Breast epithelium (tissue), 4 donors: Measurements from ENCODE around the gene RBL2. TPM values are rescaled to one million over a fixed set of nuclear protein-coding genes. Genes with fewer than 3 reads are reported as not detected.

ENCODE experiments used
- DNase-seq, 2 donors: peaks; one replicate each; pipeline ENCODE4 v3.0.0-alpha.2; 2019; ENCODE audit warnings: low spot score in 2 of 2
- H3K27ac ChIP-seq, 2 donors: fragments of 200-600 bp; sonication (generic) in 1 of 2; one replicate each; pipeline ENCODE4 v1.5.1; 2016 to 2019; ENCODE audit warnings: mild to moderate bottlenecking in 1 of 2
- H3K27me3 ChIP-seq, 2 donors: fragments of 200-600 bp; sonication (generic) in 1 of 2; one replicate each; pipeline versions ENCODE4 v1.5.1 to v1.6.0; 2017 to 2019; ENCODE audit warnings: control low read depth in 1 of 2, mild to moderate bottlenecking in 1 of 2
- H3K36me3 ChIP-seq: fragments of 200-600 bp; one replicate; pipeline ENCODE4 v1.5.1; 2019
- H3K4me1 ChIP-seq, 2 donors: fragments of 200-600 bp; sonication (generic); one replicate each; pipeline ENCODE4 v1.5.1; 2016 to 2019; ENCODE audit warnings: control low read depth in 1 of 2
- H3K4me3 ChIP-seq, 3 donors: fragments of 200-600 bp; sonication (generic); 1 replicate in 2 of 3; 2 replicates in 1 of 3; pipeline ENCODE4 v1.5.1; 2016 to 2019; ENCODE audit warnings: mild to moderate bottlenecking in 3 of 3, moderate library complexity in 2 of 3
- H3K9me3 ChIP-seq, 2 donors: fragments of 200-600 bp; sonication (generic) in 1 of 2; one replicate each; pipeline ENCODE4 v1.5.1; 2016 to 2019; ENCODE audit warnings: control low read depth in 1 of 2
- CTCF ChIP-seq, 3 donors: fragments of 450-650 bp; IDR thresholded peaks; one replicate each; pipeline ENCODE4 v1.5.1; 2016 to 2017; ENCODE audit warnings: antibody characterized with exemption in 3 of 3, mild to moderate bottlenecking in 3 of 3, moderate library complexity in 3 of 3
- POLR2A ChIP-seq: fragments of 450-650 bp; IDR thresholded peaks from one replicate; pipeline ENCODE4 v1.6.1; 2016; ENCODE audit warnings: antibody characterized with exemption, mild to moderate bottlenecking, moderate library complexity
- POLR2AphosphoS5 ChIP-seq, 3 donors: sonication (generic); formaldehyde crosslinking; IDR thresholded peaks; one replicate each; pipeline ENCODE4 v1.6.1; 2017; ENCODE audit warnings: antibody characterized with exemption in 3 of 3
- intact Hi-C: fragments of 100-400 bp; cut with DNase I; formaldehyde crosslinking; loops from one replicate; pipeline ENCODE4 v1.15.1; 2023; ENCODE audit warnings: low total_unique reads
- total RNA-seq, 3 donors: library from RNA; depleted of rRNA; stranded (reverse); fragments of >200 nt; gene quantifications; one replicate each; pipeline ENCODE4 v1.1.0, GENCODE V29; 2016

Gene RBL2
- total RNA-seq, 3 donors from 2014 or later: 118 to 146 (median 123) TPM

DNA sequence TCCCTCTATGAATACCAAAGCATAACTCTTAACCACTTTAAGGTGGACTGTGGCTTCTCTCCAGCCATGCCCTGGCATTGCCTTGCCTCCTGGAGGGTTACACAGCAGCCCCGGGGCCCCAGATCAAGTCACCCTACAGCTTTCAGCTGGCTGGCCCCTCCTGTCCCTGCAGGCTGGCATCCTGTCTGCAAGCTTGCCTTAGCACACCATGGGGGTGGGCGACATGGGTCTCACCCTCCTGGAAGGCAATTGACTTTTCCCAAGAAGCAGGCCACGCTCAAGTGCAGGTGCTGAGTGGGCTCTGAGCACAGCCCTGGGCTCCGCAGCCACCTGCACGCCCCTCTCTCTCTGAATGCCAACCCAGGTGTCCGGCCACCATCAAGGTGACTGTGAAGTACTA is 94.5 kb downstream of the RBL2 start:
- DNase-seq: no peak
- no peaks in the 10 kb centered on the region for H3K36me3 ChIP-seq
- intact Hi-C loops: no loop called here

DNA sequence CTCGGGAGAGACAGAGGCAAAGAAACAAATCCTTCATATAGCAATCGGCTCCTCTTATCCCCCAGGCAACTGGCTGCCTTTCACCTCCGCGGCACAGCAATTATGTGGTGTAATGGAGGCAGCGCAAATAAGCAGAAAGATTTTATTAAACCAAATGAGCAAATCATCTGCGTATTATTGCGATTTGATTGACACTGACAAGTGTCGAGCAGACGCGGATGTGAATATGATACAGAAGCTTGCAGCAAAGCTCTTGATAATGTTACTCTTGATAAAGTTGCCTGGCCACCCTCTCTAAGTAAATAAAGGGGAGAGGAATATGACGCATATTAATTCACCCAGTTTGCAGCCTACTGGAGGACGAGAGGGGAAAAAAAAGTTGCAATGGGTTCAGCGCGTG is 95.2 kb downstream of the RBL2 start:
- no peaks in the 10 kb centered on the region for H3K36me3 ChIP-seq
- no peak overlapping the region for H3K27ac ChIP-seq
- H3K9me3 ChIP-seq: peaks cover 0 to 3% of the 10 kb centered on the region in 2 donors
- H3K4me1 ChIP-seq: no peaks in the 10 kb centered on the region
- intact Hi-C loops: no loop called here
- H3K4me3 ChIP-seq: no peak overlapping the region
- no peak for DNase-seq
- H3K27me3 ChIP-seq: no peaks in the 10 kb centered on the region
- no peak for TF ChIP-seq POLR2AphosphoS5 (IDR thresholded peaks at IDR 0.05)
- no peak for TF ChIP-seq POLR2A
- no peak for TF ChIP-seq CTCF (IDR thresholded peaks at IDR 0.05)

More for the DNA sequence above, 94.5 kb downstream of the RBL2 start:
- Histone ChIP-seq H3K4me1 (no peaks in the 10 kb centered on the region), H3K27ac (no peak overlapping the region), H3K9me3 (peaks cover 0 to 3% of the 10 kb centered on the region in 2 donors), H3K27me3 (no peaks in the 10 kb centered on the region), H3K4me3 (no peak overlapping the region)
- TF ChIP-seq POLR2A (no peak), POLR2AphosphoS5 (IDR thresholded peaks at IDR 0.05) (no peak), CTCF (IDR thresholded peaks at IDR 0.05) (no peak)

- no peak for TF ChIP-seq POLR2A
- no peak for TF ChIP-seq POLR2AphosphoS5 (IDR thresholded peaks at IDR 0.05)
- no peak for TF ChIP-seq CTCF (IDR thresholded peaks at IDR 0.05)
- H3K4me1 ChIP-seq: no peaks in the 10 kb centered on the region
- DNase-seq: no peak
Observed at GRCh38 chr16:53530046-53530445, 95.8 kb downstream of the RBL2 start.

GRCh38 chr16:53530741-53531140 is 96.5 kb downstream of the RBL2 start:
- H3K4me1 ChIP-seq: no peaks in the 10 kb centered on the region
- no peak overlapping the region for H3K27ac ChIP-seq
- no peak for DNase-seq
- no peak overlapping the region for H3K4me3 ChIP-seq
- no peak for TF ChIP-seq CTCF (IDR thresholded peaks at IDR 0.05)
- no peak for TF ChIP-seq POLR2AphosphoS5 (IDR thresholded peaks at IDR 0.05)
- no peak for TF ChIP-seq POLR2A
- intact Hi-C loops: no loop called here
- peaks cover 0 to 3% of the 10 kb centered on the region in 2 donors for H3K9me3 ChIP-seq
- H3K36me3 ChIP-seq: no peaks in the 10 kb centered on the region
- H3K27me3 ChIP-seq: no peaks in the 10 kb centered on the region

More at GRCh38 chr16:53530046-53530445, 95.8 kb downstream of the RBL2 start:
- Histone ChIP-seq H3K4me3 (no peak overlapping the region), H3K27ac (no peak overlapping the region), H3K9me3 (peaks cover 0 to 3% of the 10 kb centered on the region in 2 donors), H3K27me3 (no peaks in the 10 kb centered on the region), H3K36me3 (no peaks in the 10 kb centered on the region)
- intact Hi-C loops: no loop called here

- intact Hi-C loops: no loop called here
- TF ChIP-seq POLR2A: no peak
- no peak for TF ChIP-seq POLR2AphosphoS5 (IDR thresholded peaks at IDR 0.05)
- TF ChIP-seq CTCF (IDR thresholded peaks at IDR 0.05): no peak
- no peaks in the 10 kb centered on the region for H3K4me1 ChIP-seq
- H3K27ac ChIP-seq: no peak overlapping the region
- DNase-seq: no peak
- no peak overlapping the region for H3K4me3 ChIP-seq
- peaks cover 0 to 3% of the 10 kb centered on the region in 2 donors for H3K9me3 ChIP-seq
- H3K27me3 ChIP-seq: no peaks in the 10 kb centered on the region
- H3K36me3 ChIP-seq: no peaks in the 10 kb centered on the region
Observed at GRCh38 chr16:53534206-53534605, 99.9 kb downstream of the RBL2 start.
